Posterior vena cava (tissue), 2 donors: ENCODE measurements around the gene WDR27. TPM values are rescaled to one million over a fixed set of nuclear protein-coding genes. Genes with fewer than 3 reads are reported as not detected.
"Not testable (repeated sequence)": the region's sequence is repeated elsewhere in the genome, so short reads cannot be mapped to it uniquely, and the experiment has no call there.

Source experiments
- DNase-seq: peaks from one replicate; pipeline ENCODE4 v3.0.0-alpha.2; 2020; ENCODE audit warnings: low spot score
- intact Hi-C, 2 donors: fragments of 100-400 bp; cut with DNase I; formaldehyde crosslinking; loops; one replicate each; pipeline versions ENCODE4 v1.14.1 to v1.14.2; 2022 to 2023
- total RNA-seq, 2 donors: library from RNA; stranded (reverse); fragmentation: NEBNext Ultra II Directional; extraction: Animal tissue kit (Norgen Biotek cat#: 25700); gene quantifications; one replicate each; pipeline ENCODE4 v1.2.1, GENCODE V29; 2021
- donor health status: DM: yes; HTN: yes; CAD: no.
- donor health status: DM: yes; HTN: yes; CAD: no.

Gene WDR27
- total RNA-seq, 2 donors from 2014 or later: 17.1 to 20.9 TPM

DNA sequence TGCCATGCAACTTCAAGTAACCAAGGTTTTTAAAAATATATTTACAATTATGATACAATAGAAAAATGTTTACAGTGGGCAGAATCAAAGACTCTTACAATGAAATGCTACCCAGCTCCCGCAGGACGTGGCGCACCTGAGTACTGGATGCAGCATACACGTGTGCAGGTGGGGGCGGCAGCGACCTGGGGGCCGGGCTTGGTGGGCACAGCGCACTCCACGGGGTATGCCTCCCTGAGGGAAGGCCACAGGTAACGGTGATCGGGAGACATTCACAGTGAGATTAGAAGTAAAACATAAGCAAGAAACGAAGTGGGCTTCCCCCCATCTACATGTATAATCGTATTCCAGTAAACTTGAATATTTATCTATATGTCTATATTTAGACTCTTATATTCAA, 54.2 kb downstream of the WDR27 start:
- DNase-seq: no peak
- intact Hi-C loops: loop anchor here (10.0 kb wide), 2 partner anchors 693 to 753 kb away; no protein-coding TSS in a partner anchor

DNA sequence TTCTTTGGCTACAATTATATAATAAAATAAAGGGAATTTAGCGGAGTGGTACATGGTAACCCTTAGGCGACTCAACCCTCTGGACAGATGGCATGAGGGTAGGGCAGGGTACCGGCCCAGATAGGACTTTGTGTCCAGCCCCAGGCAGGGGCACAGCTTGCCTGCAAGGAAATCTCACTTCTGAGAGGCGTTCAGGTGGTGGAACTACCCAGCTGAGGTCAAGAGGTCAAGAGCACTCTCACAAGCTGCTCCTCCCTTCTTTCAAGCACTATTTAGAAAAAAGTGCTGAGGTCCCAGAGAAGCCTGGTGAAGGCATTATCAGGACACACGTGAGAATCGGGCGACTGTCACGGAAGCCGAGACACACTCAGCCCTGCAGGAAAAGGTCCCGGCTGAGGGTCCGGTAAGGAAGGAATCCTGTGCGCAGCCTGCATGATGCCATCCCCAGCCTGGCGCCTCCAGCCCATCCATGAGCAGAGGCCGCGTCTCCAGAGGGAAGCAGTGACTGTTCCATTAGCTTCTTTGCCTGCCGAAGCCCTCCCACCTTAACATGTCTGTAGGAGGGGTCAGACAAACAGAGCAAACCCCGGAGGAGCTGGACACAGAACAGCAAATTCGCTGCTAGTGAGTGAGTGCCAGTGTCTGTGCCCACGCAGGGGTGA, 54.8 kb downstream of the WDR27 start:
- no peak for DNase-seq

DNA sequence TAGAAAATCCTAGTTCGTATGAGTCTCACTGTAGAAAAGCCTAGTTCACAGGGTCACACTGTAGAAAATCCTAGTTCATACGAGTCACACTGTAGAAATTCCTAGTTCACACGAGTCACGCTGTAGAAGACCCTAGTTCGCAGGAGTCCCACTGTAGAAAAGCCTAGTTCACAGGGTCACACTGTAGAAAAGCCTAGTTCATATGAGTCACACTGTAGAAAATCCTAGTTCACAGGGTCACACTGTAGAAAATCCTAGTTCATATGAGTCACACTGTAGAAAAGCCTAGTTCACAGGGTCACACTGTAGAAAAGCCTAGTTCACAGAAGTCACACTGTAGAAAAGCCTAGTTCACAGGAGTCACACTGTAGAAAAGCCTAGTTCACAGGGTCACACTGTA, 56.4 kb downstream of the WDR27 start:
- DNase-seq: not testable (repeated sequence)
- intact Hi-C loops: loop anchor here (10.0 kb wide), 2 partner anchors 691 to 751 kb away; no protein-coding TSS in a partner anchor

More for the DNA sequence above, 54.8 kb downstream of the WDR27 start:
- intact Hi-C loops: loop anchor here (10.0 kb wide), 2 partner anchors 692 to 752 kb away; no protein-coding TSS in a partner anchor

DNA sequence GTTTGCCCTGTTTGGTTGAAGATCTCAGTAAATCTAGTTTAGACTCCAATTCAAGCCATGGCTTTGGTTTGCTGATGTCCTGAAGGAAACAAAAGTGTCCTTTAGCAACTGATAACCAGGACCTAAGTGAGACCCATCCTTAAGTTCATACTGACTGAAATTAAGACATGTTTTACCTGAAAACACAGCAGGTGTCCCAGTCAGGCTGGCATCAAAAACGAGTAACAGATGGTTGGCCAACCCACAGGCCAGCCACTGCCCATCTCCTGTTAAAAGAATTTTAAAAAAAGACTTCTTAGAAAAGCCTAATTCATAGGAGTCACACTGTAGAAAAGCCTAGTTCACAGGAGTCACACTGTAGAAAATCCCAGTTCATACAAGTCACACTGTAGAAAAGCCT, 58.3 kb downstream of the WDR27 start:
- intact Hi-C loops: loop anchor here (10.0 kb wide), 2 partner anchors 689 to 749 kb away; no protein-coding TSS in a partner anchor
- no peak for DNase-seq

DNA sequence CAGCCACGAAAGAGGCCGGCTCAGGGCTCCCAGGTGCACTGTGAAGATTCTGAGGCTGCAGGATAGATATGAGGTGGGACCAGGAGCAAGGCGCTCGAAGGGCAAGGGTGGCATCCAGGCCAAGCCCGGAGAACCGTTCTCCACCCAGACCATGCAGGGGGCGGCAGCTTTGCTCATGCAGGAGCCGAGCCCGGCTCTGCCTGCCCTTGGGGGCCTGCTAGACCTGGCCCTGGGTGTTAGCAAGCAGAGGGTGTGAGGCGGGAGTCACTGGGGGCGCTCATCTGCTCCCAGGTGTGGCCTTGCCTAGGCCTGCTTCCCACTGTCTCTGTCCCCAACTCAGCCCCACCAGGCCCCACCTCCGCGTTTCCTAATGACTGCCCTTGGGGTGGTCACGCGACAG, 59.4 kb downstream of the WDR27 start:
- intact Hi-C loops: loop anchor here (10.0 kb wide), 2 partner anchors 688 to 748 kb away; no protein-coding TSS in a partner anchor

DNA sequence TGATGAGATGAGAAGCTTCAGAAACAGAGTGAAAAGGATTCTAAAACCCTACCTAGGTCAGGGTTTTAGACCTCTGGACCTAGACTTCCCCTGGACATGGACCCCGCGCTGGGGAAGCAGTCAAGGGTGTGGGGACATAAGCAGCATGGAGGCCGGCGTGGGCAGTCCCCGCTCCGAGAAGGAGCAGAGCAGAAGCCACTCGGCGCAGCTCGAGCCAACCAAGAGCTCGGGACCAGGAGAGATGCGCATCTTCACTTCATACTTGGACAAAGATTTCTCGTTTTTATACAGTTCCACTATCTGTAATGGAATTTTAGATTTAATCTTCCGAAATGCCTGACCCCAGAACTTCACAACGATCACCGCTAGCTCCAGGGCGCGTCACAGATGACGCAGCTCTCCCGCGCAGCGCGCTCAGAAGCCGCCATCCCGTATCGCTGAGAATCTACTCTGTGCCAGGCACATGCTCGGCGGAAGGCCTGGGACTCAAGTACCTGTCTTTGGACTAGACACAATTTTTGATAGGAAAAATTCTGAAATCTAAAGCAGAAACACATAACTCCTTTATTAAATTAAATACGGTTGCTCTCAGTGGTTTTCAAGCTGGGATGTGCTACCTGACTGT, 60.3 kb downstream of the WDR27 start:
- intact Hi-C loops: loop anchor here (10.0 kb wide), 2 partner anchors 687 to 747 kb away; no protein-coding TSS in a partner anchor

More for the DNA sequence above, 59.4 kb downstream of the WDR27 start:
- no peak for DNase-seq

DNA sequence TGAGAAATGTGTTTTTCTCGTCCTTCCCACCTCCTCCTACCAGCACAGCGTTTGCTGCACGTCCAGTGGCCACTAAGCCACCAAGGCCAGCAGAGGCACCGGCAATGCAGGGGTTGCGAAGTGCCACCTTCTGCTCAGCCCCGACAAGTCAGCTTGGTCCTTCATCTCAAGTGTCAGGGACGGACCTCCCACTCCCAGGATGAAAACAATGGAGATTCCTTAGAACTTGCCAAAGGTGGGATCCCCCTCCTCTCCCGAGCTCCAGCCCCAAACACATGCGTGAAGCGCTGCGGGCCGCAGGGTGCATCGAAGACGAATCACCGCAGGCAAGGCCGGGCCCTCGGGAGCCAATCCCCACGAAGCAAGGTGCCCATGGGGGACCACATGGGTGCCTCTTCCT, 60.8 kb downstream of the WDR27 start:
- DNase-seq: no peak
- intact Hi-C loops: loop anchor here (10.0 kb wide), 2 partner anchors 686 to 746 kb away; no protein-coding TSS in a partner anchor

More for the DNA sequence above, 60.3 kb downstream of the WDR27 start:
- DNase-seq: no peak

DNA sequence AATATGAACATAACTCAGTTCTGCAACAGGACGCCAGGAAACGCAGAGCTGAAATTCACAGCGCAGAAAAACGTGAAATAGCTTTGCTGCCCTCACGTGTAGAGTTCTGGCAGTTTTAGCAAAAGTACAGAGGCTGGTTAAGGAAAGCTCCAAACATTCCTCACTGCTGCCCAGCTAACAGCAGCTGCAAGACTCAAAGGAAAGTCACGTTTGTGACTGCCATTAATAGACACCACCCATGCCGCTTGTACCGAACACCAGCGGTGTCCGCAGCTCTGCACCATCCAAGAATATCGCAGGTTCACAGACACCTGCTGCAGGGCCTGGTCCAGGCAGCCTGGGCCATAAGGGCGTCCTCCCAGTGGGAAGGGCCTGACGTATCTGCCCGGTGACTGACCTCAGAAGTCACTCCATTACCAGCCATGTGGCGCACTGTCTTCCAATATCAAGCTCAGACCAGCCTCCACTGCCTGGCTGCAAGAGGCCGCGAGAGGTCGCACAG, 61.4 kb downstream of the WDR27 start:
- DNase-seq: no peak
- intact Hi-C loops: loop anchor here (10.0 kb wide), 2 partner anchors 686 to 746 kb away; no protein-coding TSS in a partner anchor

DNA sequence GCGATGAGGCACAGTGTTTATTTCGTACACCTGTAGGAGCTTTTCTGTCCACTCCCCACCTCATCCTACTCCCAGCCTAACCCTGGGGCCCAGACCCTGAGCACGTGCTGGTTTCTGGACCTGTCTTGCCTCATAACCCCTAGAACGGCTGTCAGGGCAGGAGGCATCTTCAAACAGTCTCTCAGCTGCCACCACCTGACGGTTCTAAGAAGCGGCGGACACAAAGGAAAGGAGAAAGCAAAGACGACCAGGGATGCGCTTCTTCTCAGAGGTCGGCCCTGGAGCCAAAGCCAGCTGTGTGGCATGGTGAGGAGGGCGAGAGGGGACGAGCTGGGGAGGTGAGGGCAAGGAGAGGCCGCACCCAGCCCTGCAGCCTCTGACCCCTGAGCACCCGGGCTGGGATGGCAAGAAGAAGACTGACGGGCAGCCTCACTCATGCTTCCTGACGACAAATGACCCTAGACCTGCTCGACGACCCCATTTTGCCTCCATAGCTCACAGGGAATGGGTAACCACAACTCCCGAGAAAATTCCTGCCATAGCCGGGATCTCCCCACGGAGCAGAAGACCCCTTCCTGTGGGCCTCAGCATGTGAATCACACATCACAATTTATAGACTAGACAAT, 62.1 kb downstream of the WDR27 start:
- DNase-seq: no peak
- intact Hi-C loops: loop anchor here (10.0 kb wide), 2 partner anchors 685 to 745 kb away; no protein-coding TSS in a partner anchor

DNA sequence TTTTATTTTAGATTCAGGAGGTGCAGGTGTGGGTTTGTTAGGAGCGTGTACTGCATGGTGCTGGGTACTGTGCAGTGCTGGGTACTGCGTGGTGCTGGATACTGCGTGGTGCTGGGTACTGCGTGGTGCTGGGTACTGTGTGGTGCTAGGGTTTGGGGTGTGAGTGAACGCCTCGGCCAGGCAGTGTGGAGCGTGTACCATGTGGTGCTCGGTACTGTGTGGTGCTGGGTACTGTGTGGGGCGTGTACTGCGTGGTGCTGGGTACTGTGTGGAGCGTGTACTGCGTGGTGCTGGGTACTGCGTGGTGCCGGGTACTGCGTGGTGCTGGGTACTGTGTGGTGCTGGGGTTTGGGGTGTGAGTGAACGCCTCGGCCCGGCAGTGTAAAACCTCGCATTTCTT, 62.9 kb downstream of the WDR27 start:
- intact Hi-C loops: no loop called here

DNA sequence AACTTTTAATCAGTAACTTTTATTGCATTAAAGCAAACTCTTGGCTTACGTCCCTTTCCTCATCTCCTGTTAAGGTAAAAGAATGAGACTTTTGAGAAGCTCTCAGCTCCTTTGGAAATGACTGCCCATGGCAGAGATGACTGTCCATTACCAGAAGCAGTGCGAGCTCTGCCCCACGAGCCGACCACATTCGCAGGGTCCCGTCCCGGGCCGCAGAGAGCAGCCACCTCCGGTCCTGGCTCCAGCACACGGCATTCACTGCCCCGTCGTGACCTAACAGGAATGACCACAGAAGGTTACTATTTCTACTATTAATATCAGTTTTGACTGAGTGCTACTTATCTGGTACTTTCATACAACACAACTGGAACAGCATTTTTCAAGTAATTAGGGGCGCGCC, 63.4 kb downstream of the WDR27 start:
- no peak for DNase-seq
- intact Hi-C loops: no loop called here

More for the DNA sequence above, 62.9 kb downstream of the WDR27 start:
- no peak for DNase-seq

DNA sequence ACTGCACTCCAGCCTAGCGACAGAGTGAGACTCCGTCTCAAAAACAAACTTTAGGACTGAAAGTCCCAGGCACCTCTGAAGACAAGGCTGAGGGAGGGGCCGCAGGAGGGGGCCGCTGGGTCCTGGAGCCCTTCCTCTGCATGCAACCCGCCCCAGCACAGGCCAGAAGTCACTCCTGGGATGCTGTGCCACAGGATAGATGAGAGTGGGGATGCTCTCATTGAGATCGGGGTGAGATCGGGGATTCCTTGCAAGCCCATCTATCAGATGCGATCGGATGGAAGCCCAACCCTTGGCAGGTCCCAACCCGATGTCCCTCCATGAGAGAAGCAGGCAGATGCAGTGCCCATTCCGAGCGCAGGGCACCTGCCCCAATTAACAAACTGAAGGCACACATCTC, 66.5 kb downstream of the WDR27 start:
- intact Hi-C loops: no loop called here
- no peak for DNase-seq

DNA sequence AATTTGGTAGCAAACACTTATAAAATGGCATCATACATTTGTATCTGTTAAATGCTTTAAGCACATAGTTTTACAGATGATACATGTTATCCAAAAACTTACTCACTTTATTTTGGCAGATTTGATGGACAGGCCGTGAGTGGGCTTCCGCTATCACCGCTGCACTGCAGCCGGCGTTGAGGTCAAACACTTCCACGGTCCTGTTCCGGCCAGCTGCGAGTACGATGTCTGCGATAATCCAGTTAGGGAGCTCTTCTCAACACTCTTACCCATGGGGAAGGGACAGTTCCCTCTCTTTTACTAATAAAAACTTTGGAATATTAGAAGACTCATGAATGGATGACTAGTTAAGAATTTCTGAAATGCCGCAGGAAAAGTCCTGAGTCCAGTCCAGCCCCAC, 69.0 kb downstream of the WDR27 start:
- no peak for DNase-seq
- intact Hi-C loops: no loop called here

DNA sequence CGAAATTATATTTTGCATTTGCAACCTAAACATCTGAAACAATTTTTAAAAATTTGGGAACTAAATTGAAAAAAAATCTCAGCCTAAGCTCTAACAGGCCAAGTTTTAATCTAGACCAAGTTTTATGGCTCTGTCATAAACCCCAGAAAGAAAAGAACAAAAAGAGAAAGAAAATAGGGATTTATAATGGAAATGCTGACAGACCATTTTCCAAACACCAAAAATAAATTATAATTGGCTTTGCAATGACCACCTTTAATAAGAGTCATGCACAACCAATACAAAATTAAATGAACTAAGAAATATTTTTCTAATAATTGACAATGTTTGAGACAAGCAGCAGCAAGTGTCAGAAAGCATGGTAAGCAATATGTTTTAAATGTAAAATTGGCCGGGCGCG, 72.6 kb downstream of the WDR27 start:
- DNase-seq: no peak
- intact Hi-C loops: no loop called here

DNA sequence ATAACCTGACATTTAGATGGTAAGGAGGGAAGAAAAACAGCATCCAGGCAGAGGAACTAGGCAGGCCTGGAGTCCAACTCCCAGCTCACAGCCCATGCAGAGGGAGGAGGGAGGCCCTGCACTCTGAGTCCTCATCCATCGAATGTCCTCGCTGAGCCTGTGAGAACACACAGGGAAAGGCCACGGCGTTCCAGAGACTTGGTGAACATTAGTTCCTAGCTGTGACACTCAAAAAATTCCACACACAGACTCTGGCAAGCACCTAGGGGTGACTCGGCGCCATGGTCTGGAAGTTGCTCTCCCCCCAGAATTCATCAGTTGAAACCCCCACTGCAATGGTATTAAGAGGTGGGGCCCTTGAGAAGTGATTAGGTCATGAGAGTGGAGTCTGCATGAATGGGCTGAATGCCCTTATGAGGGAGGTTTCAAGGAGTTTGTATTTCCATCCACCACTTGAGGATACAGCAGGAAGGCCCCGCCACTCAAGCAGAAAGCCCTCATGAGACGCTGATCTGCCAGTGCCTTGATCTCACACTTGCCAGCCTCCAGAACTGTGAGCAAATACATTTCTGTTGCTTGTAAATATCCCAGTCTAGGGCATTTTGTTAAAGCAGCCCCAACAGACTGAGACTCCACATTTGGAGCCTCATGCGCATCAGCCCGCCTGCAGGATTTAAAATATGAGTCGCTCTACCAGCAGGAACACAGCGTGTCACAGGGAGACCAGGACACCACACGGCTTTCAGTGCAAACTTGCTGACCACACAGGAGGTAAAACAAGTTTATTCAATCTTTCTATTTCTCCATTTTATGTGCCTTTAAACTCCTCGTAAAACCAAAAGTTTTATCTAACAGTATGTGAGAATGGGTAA, 73.9 kb downstream of the WDR27 start:
- DNase-seq: no peak
- intact Hi-C loops: no loop called here

DNA sequence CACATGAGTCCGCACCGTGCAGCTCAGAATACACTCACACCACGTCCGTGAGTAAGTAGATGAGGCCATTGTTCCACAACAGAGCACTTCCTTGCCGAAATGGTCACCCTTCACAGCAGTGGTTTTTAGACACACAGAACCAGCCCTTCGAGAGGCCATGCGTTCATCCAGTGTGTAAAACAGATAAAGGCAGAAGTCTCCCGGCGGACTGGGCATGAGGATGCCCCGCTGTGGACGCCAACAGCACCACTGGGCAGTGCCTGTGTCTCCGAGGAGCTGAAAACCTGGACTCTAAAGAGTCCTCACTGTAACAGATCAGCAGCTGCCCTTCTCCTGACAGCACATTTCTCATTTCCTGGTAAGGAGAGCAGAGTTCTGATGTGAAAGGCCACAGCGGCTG, 75.2 kb downstream of the WDR27 start:
- no peak for DNase-seq
- intact Hi-C loops: no loop called here

DNA sequence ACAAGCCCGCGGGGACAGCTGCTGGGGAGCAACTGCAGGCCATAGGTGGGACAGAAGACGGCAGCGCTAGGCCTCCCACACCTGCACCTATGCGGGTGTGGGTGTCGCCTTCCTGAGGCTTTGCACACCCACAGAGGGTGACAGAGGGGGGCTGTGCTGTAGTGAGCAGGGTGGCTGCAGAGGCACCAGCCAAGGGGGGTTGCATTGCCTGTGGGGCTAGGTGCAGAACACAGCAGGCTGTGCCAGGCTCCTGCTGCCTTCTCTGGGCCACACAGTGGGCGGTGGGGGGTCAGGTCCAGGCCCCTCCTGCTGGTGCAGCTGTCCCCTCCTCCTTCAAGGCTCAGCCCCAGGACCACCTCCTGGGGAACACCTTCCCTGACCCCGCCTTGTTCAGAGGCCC, 75.7 kb downstream of the WDR27 start:
- DNase-seq: no peak
- intact Hi-C loops: no loop called here

DNA sequence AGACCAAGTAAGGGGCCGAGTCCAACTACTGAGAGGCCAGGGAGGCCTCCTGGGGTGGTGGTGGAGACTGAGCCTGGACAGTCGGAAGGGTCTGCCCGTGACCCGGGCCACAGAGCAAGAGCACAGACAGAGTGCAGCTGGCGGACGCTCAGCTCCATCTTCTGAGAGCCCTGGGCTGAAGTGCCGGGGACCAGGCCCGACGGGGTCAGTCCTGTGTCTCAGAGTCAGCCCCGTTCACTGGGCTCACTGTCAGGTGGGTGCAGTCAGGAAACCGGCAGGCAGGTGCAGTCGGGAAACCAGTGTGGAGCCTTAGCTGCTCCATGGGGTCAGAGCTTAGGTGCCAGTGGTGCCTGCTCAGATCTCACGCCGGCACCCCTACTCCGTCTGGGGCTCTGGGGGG, 76.5 kb downstream of the WDR27 start:
- DNase-seq: no peak
- intact Hi-C loops: no loop called here

DNA sequence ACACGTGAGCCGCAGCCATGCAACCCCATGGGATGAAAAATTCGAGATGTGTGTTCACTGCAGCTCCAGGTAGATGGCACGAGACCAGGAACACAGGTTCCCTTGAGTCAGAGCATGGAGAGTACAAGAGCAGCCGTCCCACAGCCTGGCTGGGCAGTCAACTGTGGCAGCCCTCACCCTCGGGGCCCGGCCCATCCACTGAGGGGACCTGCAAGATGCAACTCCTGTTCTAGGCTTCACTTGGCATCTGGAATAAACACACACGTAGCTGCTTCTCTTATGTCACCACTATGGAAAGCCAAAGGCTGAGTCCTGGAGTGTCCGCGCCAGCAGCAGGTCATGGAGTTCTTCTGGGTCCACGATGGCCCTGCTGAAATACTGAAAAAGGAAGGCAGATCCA, 77.0 kb downstream of the WDR27 start:
- DNase-seq: no peak
- intact Hi-C loops: no loop called here
